Osteocyte (in vitro differentiated cells): ENCODE results near the gene DOCK1. TPM values are rescaled to one million over a fixed set of nuclear protein-coding genes. Genes with fewer than 3 reads are reported as not detected.

Source experiments
- DNase-seq: peaks from one replicate; pipeline ENCODE4 v3.0.0; 2021; ENCODE audit warnings: mixed read lengths; ENCODE audit not compliant: unreplicated experiment; ENCODE audit errors: extremely low spot score
- H3K27ac Mint-ChIP-seq: one replicate; pipeline ENCODE4 v1.8.0; 2021; ENCODE audit warnings: mild to moderate bottlenecking, mixed read lengths; ENCODE audit not compliant: unreplicated experiment
- H3K27me3 Mint-ChIP-seq: one replicate; pipeline ENCODE4 v1.8.0; 2021; ENCODE audit warnings: mixed read lengths; ENCODE audit not compliant: unreplicated experiment
- H3K36me3 Mint-ChIP-seq: one replicate; pipeline ENCODE4 v1.8.0; 2021; ENCODE audit warnings: mixed read lengths; ENCODE audit not compliant: unreplicated experiment
- H3K4me1 Mint-ChIP-seq: one replicate; pipeline ENCODE4 v1.8.0; 2021; ENCODE audit warnings: mixed read lengths; ENCODE audit not compliant: unreplicated experiment
- H3K4me3 Mint-ChIP-seq: one replicate; pipeline ENCODE4 v1.8.0; 2021; ENCODE audit warnings: mild to moderate bottlenecking, moderate library complexity, mixed read lengths; ENCODE audit not compliant: unreplicated experiment
- H3K9me3 Mint-ChIP-seq: one replicate; pipeline ENCODE4 v1.8.0; 2021; ENCODE audit warnings: mixed read lengths; ENCODE audit not compliant: unreplicated experiment
- CTCF ChIP-seq: fragments of 200-600 bp; sonication (generic); IDR thresholded peaks from 2 replicates; pipeline ENCODE4 v1.5.0; 2021; ENCODE audit warnings: antibody characterized with exemption, mild to moderate bottlenecking, moderate library complexity
- total RNA-seq: library from RNA; stranded (reverse); gene quantifications from 2 replicates; pipeline ENCODE4 v1.2.1, GENCODE V29; 2021

The DOCK1 gene
- total RNA-seq, 1 donor from 2014 or later, result 66.3 TPM

- no peaks in the 10 kb centered on the region for H3K9me3 Mint-ChIP-seq
- H3K4me3 Mint-ChIP-seq, result no peak overlapping the region
- no peaks in the 10 kb centered on the region for H3K36me3 Mint-ChIP-seq
- H3K27me3 Mint-ChIP-seq, result no peaks in the 10 kb centered on the region
- H3K27ac Mint-ChIP-seq, result no peak overlapping the region
- TF ChIP-seq CTCF, result no peak
- H3K4me1 Mint-ChIP-seq, result peaks cover 22% of the 10 kb centered on the region
- no peak for DNase-seq
These were observed 409.6 kb downstream of the DOCK1 start for GRCh38 chr10:127314797-127315196.

GRCh38 chr10:127315888-127316287 is 410.7 kb downstream of the DOCK1 start:
- no peak for TF ChIP-seq CTCF
- H3K4me1 Mint-ChIP-seq, result peaks cover 17% of the 10 kb centered on the region
- no peak for DNase-seq
- H3K27me3 Mint-ChIP-seq, result no peaks in the 10 kb centered on the region
- no peak overlapping the region for H3K4me3 Mint-ChIP-seq
- no peak overlapping the region for H3K27ac Mint-ChIP-seq
- no peaks in the 10 kb centered on the region for H3K36me3 Mint-ChIP-seq
- no peaks in the 10 kb centered on the region for H3K9me3 Mint-ChIP-seq

GRCh38 chr10:127318396-127318795 is 413.2 kb downstream of the DOCK1 start:
- Mint-ChIP-seq H3K27me3 (no peaks in the 10 kb centered on the region), H3K4me3 (no peak overlapping the region), H3K4me1 (peaks cover 14% of the 10 kb centered on the region), H3K36me3 (no peaks in the 10 kb centered on the region), H3K9me3 (no peaks in the 10 kb centered on the region), H3K27ac (no peak overlapping the region)
- DNase-seq, result no peak
- no peak for TF ChIP-seq CTCF

- no peak for DNase-seq
- no peak for TF ChIP-seq CTCF
- no peaks in the 10 kb centered on the region for H3K9me3 Mint-ChIP-seq
- peaks cover 7% of the 10 kb centered on the region for H3K4me1 Mint-ChIP-seq
- H3K36me3 Mint-ChIP-seq, result no peaks in the 10 kb centered on the region
- H3K27ac Mint-ChIP-seq, result no peak overlapping the region
- H3K4me3 Mint-ChIP-seq, result no peak overlapping the region
- no peaks in the 10 kb centered on the region for H3K27me3 Mint-ChIP-seq
These were observed 414.0 kb downstream of the DOCK1 start for GRCh38 chr10:127319271-127319670.

- no peaks in the 10 kb centered on the region for H3K27me3 Mint-ChIP-seq
- TF ChIP-seq CTCF, result no peak
- DNase-seq, result no peak
- no peaks in the 10 kb centered on the region for H3K9me3 Mint-ChIP-seq
- H3K4me3 Mint-ChIP-seq, result no peak overlapping the region
- no peak overlapping the region for H3K27ac Mint-ChIP-seq
- no peaks in the 10 kb centered on the region for H3K36me3 Mint-ChIP-seq
- peaks cover 3% of the 10 kb centered on the region for H3K4me1 Mint-ChIP-seq
These were observed 414.5 kb downstream of the DOCK1 start for GRCh38 chr10:127319691-127320090.
